A549 (cell line): ENCODE measurements around the gene IGF2BP3. TPM values are rescaled to one million over a fixed set of nuclear protein-coding genes. Genes with fewer than 3 reads are reported as not detected.

Experiments used
- ATAC-seq, 2 experiments: fragments of 200-7000 bp in 1 of 2; fragments of >200 bp in 1 of 2; cut with Nextera tagmentation in 1 of 2; cut with Tn5 transposase in 1 of 2; 3 replicates each; pipeline versions ENCODE4 v1.8.0 to v1.9.1; 2018 to 2020; ENCODE audit warnings: mild to moderate bottlenecking in 1 of 2, moderate library complexity in 1 of 2
- CTCF ChIA-PET: fragments of 300-600 bp; sonication (Branson Sonifier 250); formaldehyde crosslinking; extraction: SDS; loops from one replicate; lab custom pipeline; 2021; ENCODE audit warnings: antibody characterized with exemption, inconsistent platforms; lab: Yijun Ruan, JAX
- POLR2A ChIA-PET: fragments of 350-600 bp; formaldehyde crosslinking; extraction: SDS; loops from one replicate; lab custom pipeline; 2021; ENCODE audit warnings: antibody characterized with exemption, inconsistent platforms; lab: Yijun Ruan, JAX
- DNase-seq, 2 experiments: peaks; one replicate each; pipeline versions ENCODE4 v3.0.0 to v3.0.0-alpha.2; 2011 to 2016; ENCODE audit warnings: low read depth in 1 of 2, low spot score in 1 of 2
- FAIRE-seq: peaks from 2 replicates; lab custom pipeline; 2011; peaks lifted over from hg19 to GRCh38; lab: Jason Lieb, UNC
- H3K27ac ChIP-seq, 2 experiments: fragments of >200 bp; sonication (Bioruptor Twin); formaldehyde crosslinking; 3 replicates each; pipeline ENCODE4 v1.5.1; 2016 to 2017
- H3K4me1 ChIP-seq: fragments of >200 bp; sonication (Bioruptor Twin); formaldehyde crosslinking; 3 replicates; pipeline ENCODE4 v1.6.1; 2016
- H3K4me2 ChIP-seq: fragments of >200 bp; sonication (Bioruptor Twin); formaldehyde crosslinking; 3 replicates; pipeline ENCODE4 v1.6.1; 2016
- H3K4me3 ChIP-seq: fragments of >200 bp; sonication (Bioruptor Twin); formaldehyde crosslinking; 3 replicates; pipeline ENCODE4 v1.5.1; 2016
- H3K9me3 ChIP-seq: fragments of >200 bp; sonication (Bioruptor Twin); formaldehyde crosslinking; 3 replicates; pipeline ENCODE4 v1.6.1; 2016
- ATOH8 ChIP-seq: fragments of 250-450 bp; sonication (Bioruptor Pico); IDR thresholded peaks from 2 replicates; pipeline ENCODE4 v1.5.0; 2020; ENCODE audit warnings: low read depth, mild to moderate bottlenecking, moderate library complexity
- BHLHE40 ChIP-seq: IDR thresholded peaks from 2 replicates; pipeline ENCODE4 v1.6.1; 2012; ENCODE audit warnings: low read depth, low read length, inconsistent platforms
- CBX2 ChIP-seq: fragments of 200-600 bp; sonication (generic); IDR thresholded peaks from 2 replicates; pipeline ENCODE4 v1.6.1; 2016; ENCODE audit warnings: low read depth, mild to moderate bottlenecking, borderline replicate concordance
- CEBPB ChIP-seq, 2 experiments: fragments of >200 bp in 1 of 2; sonication (Bioruptor Twin) in 1 of 2; formaldehyde crosslinking in 1 of 2; IDR thresholded peaks; 2 replicates each; pipeline ENCODE4 v1.6.1; 2012 to 2016
- EHMT2 ChIP-seq: fragments of 200-600 bp; sonication (generic); IDR thresholded peaks from 2 replicates; pipeline ENCODE4 v1.6.1; 2016; ENCODE audit warnings: antibody characterized with exemption, low read depth, mild to moderate bottlenecking, moderate library complexity
- ESRRA ChIP-seq: fragments of 150-350 bp; IDR thresholded peaks from 2 replicates; pipeline ENCODE4 v1.6.1; 2014; ENCODE audit warnings: mild to moderate bottlenecking, low read length, borderline replicate concordance
- FOSL2 ChIP-seq, 2 experiments: fragments of 450-650 bp in 1 of 2; fragments of >200 bp in 1 of 2; sonication (Bioruptor Twin) in 1 of 2; formaldehyde crosslinking; IDR thresholded peaks; 2 replicates each; pipeline versions ENCODE4 v1.5.0 to v1.6.1; 2016 to 2020; ENCODE audit warnings: mild to moderate bottlenecking in 1 of 2, moderate library complexity in 1 of 2
- JUN ChIP-seq, 2 experiments: fragments of >200 bp; sonication (Bioruptor Twin); formaldehyde crosslinking; IDR thresholded peaks; 2 replicates in 1 of 2; 3 replicates in 1 of 2; pipeline ENCODE4 v1.6.1; 2016 to 2017
- KDM1A ChIP-seq: fragments of 200-600 bp; sonication (generic); IDR thresholded peaks from 2 replicates; pipeline ENCODE4 v1.6.1; 2016; ENCODE audit warnings: low read depth, mild to moderate bottlenecking
- KDM5A ChIP-seq: fragments of 200-600 bp; sonication (generic); IDR thresholded peaks from 2 replicates; pipeline ENCODE4 v1.6.1; 2016; ENCODE audit warnings: antibody characterized with exemption, mild to moderate bottlenecking
- MYC ChIP-seq: IDR thresholded peaks from 2 replicates; pipeline ENCODE4 v1.6.1; 2012; ENCODE audit warnings: mild to moderate bottlenecking, inconsistent platforms, low read length, improper control_type of control experiment, borderline replicate concordance
- NR3C1 ChIP-seq: fragments of >200 bp; sonication (Bioruptor Twin); formaldehyde crosslinking; IDR thresholded peaks from 3 replicates; pipeline ENCODE4 v1.6.1; 2017
- RAD21 ChIP-seq, 2 experiments: fragments of >200 bp in 1 of 2; sonication (Bioruptor Twin) in 1 of 2; formaldehyde crosslinking in 1 of 2; IDR thresholded peaks in 1 of 2; conservative IDR thresholded peaks in 1 of 2; 2 replicates in 1 of 2; 3 replicates in 1 of 2; pipeline ENCODE4 v1.6.1; 2012 to 2018; ENCODE audit warnings: inconsistent platforms in 1 of 2
- RNF2 ChIP-seq: fragments of 200-600 bp; sonication (generic); IDR thresholded peaks from 2 replicates; pipeline ENCODE4 v1.6.1; 2016; ENCODE audit warnings: low read depth, mild to moderate bottlenecking, antibody characterized with exemption, moderate library complexity, borderline replicate concordance
- SMC3 ChIP-seq: fragments of >200 bp; sonication (Bioruptor Twin); formaldehyde crosslinking; IDR thresholded peaks from 3 replicates; pipeline ENCODE4 v1.6.1; 2018; ENCODE audit warnings: inconsistent platforms
- SREBF2 ChIP-seq: fragments of 450-650 bp; IDR thresholded peaks from 2 replicates; pipeline ENCODE4 v1.6.1; 2014; ENCODE audit warnings: mild to moderate bottlenecking, moderate library complexity
- ZC3H11A ChIP-seq: fragments of 450-650 bp; IDR thresholded peaks from 2 replicates; pipeline ENCODE4 v1.6.1; 2014; ENCODE audit warnings: antibody characterized with exemption, mild to moderate bottlenecking
- ZFP36 ChIP-seq: fragments of 450-650 bp; IDR thresholded peaks from 2 replicates; pipeline ENCODE4 v1.6.1; 2014; ENCODE audit warnings: borderline replicate concordance; ENCODE audit not compliant: partially characterized antibody
- WGBS: methylation state at CpG from one replicate; pipeline ENCODE4 v1.1.6; 2017; ENCODE audit errors: missing lambda C conversion rate; 5-methylcytosine and 5-hydroxymethylcytosine counted together
- polyA plus RNA-seq, 4 experiments: library from polyadenylated mRNA; depleted of rRNA in 3 of 4; stranded (reverse); fragments of >200 nt; fragmentation: RNase III in 1 of 4; extraction: RNeasy Plus Mini Kit Qiagen cat#74134 plus additional on column Dnase treatment in 1 of 4; gene quantifications; 2 replicates in 3 of 4; 3 replicates in 1 of 4; pipeline ENCODE4 v1.2.3, GENCODE V29; 2011 to 2017
- TF ChIP-seq, protein P1 (sequence below): fragments of 250-450 bp; sonication (Bioruptor Pico); IDR thresholded peaks from 2 replicates; pipeline ENCODE4 v1.5.0; 2021; ENCODE audit warnings: mild to moderate bottlenecking, moderate library complexity, borderline replicate concordance
- TF ChIP-seq, protein P2 (sequence below): fragments of >200 bp; sonication (Bioruptor Twin); formaldehyde crosslinking; IDR thresholded peaks from 3 replicates; pipeline ENCODE4 v1.5.1; 2016

IGF2BP3 gene
- polyA plus RNA-seq, 2 of the 4 experiments (the other 2 are of a cell fraction) = 26.7 to 62.0 TPM

GRCh38 chr7:23422384-23422783 lies 47.9 kb downstream of the IGF2BP3 start:
- Histone ChIP-seq H3K4me3 (no peak overlapping the region), H3K4me2 (no peak overlapping the region), H3K4me1 (peaks cover 18% of the 10 kb centered on the region), H3K27ac (no peak overlapping the region), H3K9me3 (no peaks in the 10 kb centered on the region)
- TF ChIP-seq, protein P1, sequence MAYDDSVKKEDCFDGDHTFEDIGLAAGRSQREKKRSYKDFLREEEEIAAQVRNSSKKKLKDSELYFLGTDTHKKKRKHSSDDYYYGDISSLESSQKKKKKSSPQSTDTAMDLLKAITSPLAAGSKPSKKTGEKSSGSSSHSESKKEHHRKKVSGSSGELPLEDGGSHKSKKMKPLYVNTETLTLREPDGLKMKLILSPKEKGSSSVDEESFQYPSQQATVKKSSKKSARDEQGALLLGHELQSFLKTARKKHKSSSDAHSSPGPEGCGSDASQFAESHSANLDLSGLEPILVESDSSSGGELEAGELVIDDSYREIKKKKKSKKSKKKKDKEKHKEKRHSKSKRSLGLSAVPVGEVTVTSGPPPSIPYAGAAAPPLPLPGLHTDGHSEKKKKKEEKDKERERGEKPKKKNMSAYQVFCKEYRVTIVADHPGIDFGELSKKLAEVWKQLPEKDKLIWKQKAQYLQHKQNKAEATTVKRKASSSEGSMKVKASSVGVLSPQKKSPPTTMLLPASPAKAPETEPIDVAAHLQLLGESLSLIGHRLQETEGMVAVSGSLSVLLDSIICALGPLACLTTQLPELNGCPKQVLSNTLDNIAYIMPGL = no peak
- TF ChIP-seq ZC3H11A (no peak), BHLHE40 (no peak), KDM1A (no peak), NR3C1 (no peak), RAD21 (conservative IDR thresholded peaks at IDR 0.05 in 1 of 2, IDR thresholded peaks at IDR 0.05 in 1 of 2) (no peak), ATOH8 (no peak), EHMT2 (no peak), ZFP36 (no peak), SMC3 (no peak), CEBPB (IDR thresholded peaks at IDR 0.05) (no peak), CBX2 (no peak)
- TF ChIP-seq, protein P2, sequence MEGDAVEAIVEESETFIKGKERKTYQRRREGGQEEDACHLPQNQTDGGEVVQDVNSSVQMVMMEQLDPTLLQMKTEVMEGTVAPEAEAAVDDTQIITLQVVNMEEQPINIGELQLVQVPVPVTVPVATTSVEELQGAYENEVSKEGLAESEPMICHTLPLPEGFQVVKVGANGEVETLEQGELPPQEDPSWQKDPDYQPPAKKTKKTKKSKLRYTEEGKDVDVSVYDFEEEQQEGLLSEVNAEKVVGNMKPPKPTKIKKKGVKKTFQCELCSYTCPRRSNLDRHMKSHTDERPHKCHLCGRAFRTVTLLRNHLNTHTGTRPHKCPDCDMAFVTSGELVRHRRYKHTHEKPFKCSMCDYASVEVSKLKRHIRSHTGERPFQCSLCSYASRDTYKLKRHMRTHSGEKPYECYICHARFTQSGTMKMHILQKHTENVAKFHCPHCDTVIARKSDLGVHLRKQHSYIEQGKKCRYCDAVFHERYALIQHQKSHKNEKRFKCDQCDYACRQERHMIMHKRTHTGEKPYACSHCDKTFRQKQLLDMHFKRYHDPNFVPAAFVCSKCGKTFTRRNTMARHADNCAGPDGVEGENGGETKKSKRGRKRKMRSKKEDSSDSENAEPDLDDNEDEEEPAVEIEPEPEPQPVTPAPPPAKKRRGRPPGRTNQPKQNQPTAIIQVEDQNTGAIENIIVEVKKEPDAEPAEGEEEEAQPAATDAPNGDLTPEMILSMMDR = no peak
- 77% methylated on average over 7 of the region's 7 CpGs for WGBS
- ChIA-PET POLR2A (no interaction called here), CTCF (interaction anchor here (2.0 kb wide), 1 partner anchor 150 kb away, joined by 9 read pairs; no protein-coding TSS in a partner anchor)
- ATAC-seq (no peak), FAIRE-seq (no peak), DNase-seq (no peak)

DNA sequence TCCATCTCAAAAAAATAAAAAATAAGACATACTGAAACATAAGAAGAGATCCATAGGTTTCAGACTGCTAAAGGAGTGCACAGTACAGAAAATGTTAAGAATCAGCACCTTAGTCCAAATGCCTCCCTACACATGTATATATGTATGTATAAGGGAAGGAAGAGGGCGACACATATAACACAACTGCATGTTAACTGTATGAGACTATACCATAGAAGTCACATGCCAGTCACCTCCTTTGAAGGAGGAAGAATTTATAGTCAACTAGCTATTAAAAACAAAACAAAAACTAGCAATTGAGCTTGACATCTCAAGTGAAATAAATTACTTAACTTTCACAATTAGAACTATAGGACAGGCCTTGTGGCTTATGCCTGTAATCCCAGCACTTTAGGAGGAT lies 50.4 kb downstream of the IGF2BP3 start:
- ChIA-PET CTCF (interaction anchor here (0.7 to 3.7 kb wide), 7 partner anchors 9 to 127 kb away, joined by 3 to 24 read pairs (median 3); no protein-coding TSS in a partner anchor), POLR2A (no interaction called here)
- DNase-seq (no peak), FAIRE-seq (no peak), ATAC-seq (no peak)
- WGBS = 88% methylated on average over 1 of the region's 1 CpG
- Histone ChIP-seq H3K4me3 (no peak overlapping the region), H3K4me2 (no peak overlapping the region), H3K9me3 (no peaks in the 10 kb centered on the region), H3K4me1 (peaks cover 10% of the 10 kb centered on the region), H3K27ac (no peak overlapping the region)
- TF ChIP-seq, protein P2 = no peak
- TF ChIP-seq EHMT2 (no peak), SMC3 (no peak), FOSL2 (IDR thresholded peaks at IDR 0.05) (no peak), FOSL2 (CRISPR knock-in tag; IDR thresholded peaks at IDR 0.05) (no peak), MYC (no peak), BHLHE40 (no peak), JUN (IDR thresholded peaks at IDR 0.05) (no peak), RNF2 (no peak), SREBF2 (no peak), ESRRA (no peak), KDM5A (no peak), NR3C1 (no peak)
